GM12878 (cell line): ENCODE results near the gene DBI. TPM values are rescaled to one million over a fixed set of nuclear protein-coding genes. Genes with fewer than 3 reads are reported as not detected.
A peak's percentile ranks its signal among the peaks of the same experiment; 100 is the strongest.

Source experiments
- ATAC-seq: fragments of 200-7000 bp; cut with Tn5 transposase; 3 replicates; pipeline ENCODE4 v1.9.1; 2020; ENCODE audit warnings: mild to moderate bottlenecking, moderate library complexity
- BruUV-seq: library from RNA; stranded (reverse); fragments of 400-500 nt; replicated peaks from 2 replicates; lab custom pipeline; 2021; lab: Mats Ljungman, UMichigan
- CTCF ChIA-PET: fragments of 300-600 bp; sonication (Branson Sonifier 250); formaldehyde crosslinking; extraction: SDS; loops from one replicate; lab custom pipeline; 2021; ENCODE audit warnings: inconsistent platforms; lab: Yijun Ruan, JAX
- POLR2A ChIA-PET: fragments of 350-600 bp; formaldehyde crosslinking; extraction: SDS; loops from one replicate; lab custom pipeline; 2021; ENCODE audit warnings: inconsistent platforms; lab: Charles Lee
- RAD21 ChIA-PET: fragments of 300-600 bp; sonication (Branson Sonifier 250); formaldehyde crosslinking; loops from one replicate; lab custom pipeline; 2023; ENCODE audit warnings: antibody characterized with exemption; ENCODE audit not compliant: unreplicated experiment; lab: Charles Lee
- SMC1A ChIA-PET: fragments of 300-600 bp; sonication (Branson Sonifier 250); formaldehyde crosslinking; loops from one replicate; lab custom pipeline; 2023; ENCODE audit not compliant: unreplicated experiment, uncharacterized antibody; lab: Charles Lee
- DNase-seq: peaks from one replicate; pipeline ENCODE4 v3.0.0-alpha.2; 2011; ENCODE audit warnings: low read depth, low spot score
- FAIRE-seq: peaks from 3 replicates; lab custom pipeline; 2011; peaks lifted over from hg19 to GRCh38; lab: Jason Lieb, UNC
- H2AFZ ChIP-seq: 2 replicates; pipeline ENCODE4 v1.6.0; 2011; ENCODE audit warnings: low read depth, low read length, control low read depth; ENCODE audit not compliant: control insufficient read depth
- H3K27ac ChIP-seq: 2 replicates; pipeline ENCODE4 v1.5.1; 2011; ENCODE audit warnings: control low read depth; ENCODE audit not compliant: control insufficient read depth, insufficient read depth
- H3K27me3 ChIP-seq, 2 experiments: replicated peaks in 1 of 2; 2 replicates each; pipeline versions ENCODE4 v1.6.0 to v1.6.1; 2011; ENCODE audit warnings: low read length in 1 of 2; ENCODE audit not compliant: control insufficient read depth in 2 of 2, insufficient read depth in 2 of 2
- H3K36me3 ChIP-seq, 2 experiments: 2 replicates each; pipeline ENCODE4 v1.5.1; 2011; ENCODE audit warnings: low read length in 1 of 2; ENCODE audit not compliant: control insufficient read depth in 2 of 2, insufficient read depth in 2 of 2
- H3K4me1 ChIP-seq: 2 replicates; pipeline ENCODE4 v1.6.1; 2011; ENCODE audit warnings: mild to moderate bottlenecking, low read length, moderate library complexity, mixed read lengths; ENCODE audit not compliant: control insufficient read depth, insufficient read depth
- H3K4me2 ChIP-seq: 2 replicates; pipeline ENCODE4 v1.6.0; 2011; ENCODE audit warnings: control low read depth; ENCODE audit not compliant: control insufficient read depth, insufficient read depth
- H3K4me3 ChIP-seq: fragments of 200-600 bp; sonication (generic); 2 replicates; pipeline ENCODE4 v1.5.1; 2016
- H3K79me2 ChIP-seq: 2 replicates; pipeline ENCODE4 v1.6.0; 2011; ENCODE audit warnings: low read length; ENCODE audit not compliant: control insufficient read depth, insufficient read depth
- H3K9ac ChIP-seq: 2 replicates; pipeline ENCODE4 v1.8.0; 2011; ENCODE audit warnings: low read length, control low read depth, mixed read lengths; ENCODE audit not compliant: control insufficient read depth, insufficient read depth
- H3K9me3 ChIP-seq: replicated peaks from 3 replicates; pipeline ENCODE4 v1.5.1; 2011; ENCODE audit warnings: mild to moderate bottlenecking, low read length; ENCODE audit not compliant: control insufficient read depth, insufficient read depth
- H4K20me1 ChIP-seq: 2 replicates; pipeline ENCODE4 v1.6.0; 2011; ENCODE audit not compliant: control insufficient read depth, insufficient read depth
- CEBPZ ChIP-seq: fragments of 150-350 bp; IDR thresholded peaks from 2 replicates; pipeline ENCODE4 v1.6.1; 2016; ENCODE audit warnings: low read depth, low read length
- EP300 ChIP-seq, 2 experiments: fragments of 150-350 bp in 1 of 2; IDR thresholded peaks; 2 replicates each; pipeline ENCODE4 v1.6.1; 2011 to 2012; ENCODE audit warnings: low read depth in 2 of 2, low read length in 2 of 2, borderline replicate concordance in 1 of 2, improper control_type of control experiment in 1 of 2, inconsistent platforms in 1 of 2; ENCODE audit not compliant: control insufficient read depth in 1 of 2
- FOXM1 ChIP-seq: IDR thresholded peaks from 2 replicates; pipeline ENCODE4 v1.6.1; 2012; ENCODE audit warnings: low read depth, mild to moderate bottlenecking, inconsistent platforms, low read length, moderate library complexity
- KAT2A ChIP-seq: conservative IDR thresholded peaks from 2 replicates; pipeline ENCODE4 v1.6.1; 2011; ENCODE audit warnings: low read depth, low read length; ENCODE audit not compliant: control insufficient read depth
- LARP7 ChIP-seq: fragments of 450-650 bp; IDR thresholded peaks from 2 replicates; pipeline ENCODE4 v1.6.1; 2017; ENCODE audit warnings: mild to moderate bottlenecking
- PAX8 ChIP-seq: fragments of 450-650 bp; IDR thresholded peaks from 2 replicates; pipeline ENCODE4 v1.6.1; 2017; ENCODE audit warnings: mild to moderate bottlenecking, moderate library complexity
- POLR2AphosphoS5 ChIP-seq: IDR thresholded peaks from 2 replicates; pipeline ENCODE4 v1.6.1; 2011; ENCODE audit warnings: mild to moderate bottlenecking, low read length, inconsistent platforms
- SIN3A ChIP-seq: IDR thresholded peaks from 2 replicates; pipeline ENCODE4 v1.6.1; 2012; ENCODE audit warnings: low read depth, low read length, improper control_type of control experiment
- SMAD5 ChIP-seq: IDR thresholded peaks from 2 replicates; pipeline ENCODE4 v1.6.1; 2016; ENCODE audit warnings: antibody characterized with exemption, low read depth
- SREBF2 ChIP-seq: IDR thresholded peaks from 2 replicates; pipeline ENCODE4 v1.6.1; 2012; ENCODE audit warnings: mild to moderate bottlenecking, low read length
- TARDBP ChIP-seq: IDR thresholded peaks from 2 replicates; pipeline ENCODE4 v1.6.1; 2016; ENCODE audit warnings: borderline replicate concordance
- ZNF24 ChIP-seq: fragments of 450-650 bp; IDR thresholded peaks from 2 replicates; pipeline ENCODE4 v1.6.1; 2017; ENCODE audit warnings: antibody characterized with exemption, mild to moderate bottlenecking
- WGBS: methylation state at CpG from one replicate; pipeline ENCODE4 v1.1.6; 2016; ENCODE audit warnings: low lambda C conversion rate; ENCODE audit not compliant: insufficient replicate concordance, insufficient coverage; ENCODE audit errors: missing lambda C conversion rate; 5-methylcytosine and 5-hydroxymethylcytosine counted together
- in situ Hi-C: fragments of 300-500 bp; cut with MboI; formaldehyde crosslinking; loops from 9 replicates; pipeline ENCODE4 v1.14.3; 2018; ENCODE audit warnings: mixed read lengths
- intact Hi-C: fragments of 100-400 bp; cut with micrococcal nuclease; formaldehyde crosslinking; loops from one replicate; pipeline ENCODE4 v1.14.2; 2022; ENCODE audit not compliant: unreplicated experiment
- polyA plus RNA-seq, 11 experiments: library from polyadenylated mRNA; depleted of rRNA in 4 of 11; unstranded in 6 of 11; stranded (reverse) in 5 of 11; fragments of >200 nt; fragmentation: Nextera tagmentation in 4 of 11; fragmentation: Illumina TruSeq in 1 of 11; extraction: Ambion mirVana in 4 of 11; extraction: Trizol in 1 of 11; gene quantifications; 1 replicate in 1 of 11; 2 replicates in 10 of 11; pipeline versions ENCODE4 v1.2.1 to v1.2.3, GENCODE V29; 2011 to 2016; ENCODE audit warnings: inconsistent platforms in 2 of 11, missing spikeins in 2 of 11, low read depth in 1 of 11
- total RNA-seq, 4 experiments: library from RNA; depleted of rRNA in 3 of 4; stranded (reverse); fragments of >200 nt in 3 of 4; fragmentation: Illumina TruSeq in 1 of 4; extraction: Trizol in 1 of 4; gene quantifications; 2 replicates each; pipeline versions ENCODE4 v1.2.1 to v1.2.3, GENCODE V29; 2013 to 2021
- TF ChIP-seq, protein P1 (sequence below): fragments of 450-650 bp; conservative IDR thresholded peaks from 2 replicates; pipeline ENCODE4 v1.6.1; 2017; ENCODE audit warnings: mild to moderate bottlenecking, moderate library complexity
- TF ChIP-seq, protein P2 (sequence below): IDR thresholded peaks from 2 replicates; pipeline ENCODE4 v1.6.1; 2012; ENCODE audit warnings: low read depth, low read length, improper control_type of control experiment

DBI gene
- total and polyA plus RNA-seq, 10 of the 15 experiments (the other 5 are each of a cell fraction or from before 2014, with no cell fraction given) = 248 to 2,567 (median 943) TPM

- in situ Hi-C loops = no loop called here
- Histone ChIP-seq H3K9me3 (no peaks in the 10 kb centered on the region; the same call in 2 of the 3 replicates), H3K36me3 (peaks cover 20 to 38% of the 10 kb centered on the region in 2 experiments), H3K4me1 (peaks cover 12% of the 10 kb centered on the region), H4K20me1 (peaks cover 6% of the 10 kb centered on the region; the same call in 1 of the 2 replicates), H3K9ac (no peak overlapping the region), H2AFZ (no peak overlapping the region), H3K79me2 (peaks cover 18% of the 10 kb centered on the region), H3K27ac (no peak overlapping the region), H3K4me2 (no peak overlapping the region), H3K27me3 (no peaks in the 10 kb centered on the region), H3K4me3 (no peak overlapping the region)
- ATAC-seq (peak; percentile 22), FAIRE-seq (no peak), DNase-seq (no peak)
- intact Hi-C loops = no loop called here
- ChIA-PET POLR2A (no interaction called here), SMC1A (interaction anchor here (1.2 kb wide), 2 partner anchors 8 to 11 kb away, joined by 3 read pairs; no protein-coding TSS in a partner anchor), RAD21 (no interaction called here), CTCF (interaction anchor here (0.7 kb wide), 1 partner anchor 11 kb away, joined by 3 read pairs; no protein-coding TSS in a partner anchor)
- no TSS peak for BruUV-seq
- WGBS = 83% methylated on average over 7 of the region's 7 CpGs
- TF ChIP-seq TARDBP = no peak
- no peak for TF ChIP-seq KAT2A
- no peak for TF ChIP-seq EP300 (IDR thresholded peaks at IDR 0.05; ENCODE audit: borderline replicate concordance in 1 of 2, control insufficient read depth in 1 of 2, low read depth in 2 of 2, low read length in 2 of 2)
- TF ChIP-seq, protein P1, sequence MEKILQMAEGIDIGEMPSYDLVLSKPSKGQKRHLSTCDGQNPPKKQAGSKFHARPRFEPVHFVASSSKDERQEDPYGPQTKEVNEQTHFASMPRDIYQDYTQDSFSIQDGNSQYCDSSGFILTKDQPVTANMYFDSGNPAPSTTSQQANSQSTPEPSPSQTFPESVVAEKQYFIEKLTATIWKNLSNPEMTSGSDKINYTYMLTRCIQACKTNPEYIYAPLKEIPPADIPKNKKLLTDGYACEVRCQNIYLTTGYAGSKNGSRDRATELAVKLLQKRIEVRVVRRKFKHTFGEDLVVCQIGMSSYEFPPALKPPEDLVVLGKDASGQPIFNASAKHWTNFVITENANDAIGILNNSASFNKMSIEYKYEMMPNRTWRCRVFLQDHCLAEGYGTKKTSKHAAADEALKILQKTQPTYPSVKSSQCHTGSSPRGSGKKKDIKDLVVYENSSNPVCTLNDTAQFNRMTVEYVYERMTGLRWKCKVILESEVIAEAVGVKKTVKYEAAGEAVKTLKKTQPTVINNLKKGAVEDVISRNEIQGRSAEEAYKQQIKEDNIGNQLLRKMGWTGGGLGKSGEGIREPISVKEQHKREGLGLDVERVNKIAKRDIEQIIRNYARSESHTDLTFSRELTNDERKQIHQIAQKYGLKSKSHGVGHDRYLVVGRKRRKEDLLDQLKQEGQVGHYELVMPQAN = no peak
- TF ChIP-seq PAX8 = no peak
- TF ChIP-seq CEBPZ = no peak
- no peak for TF ChIP-seq LARP7
- no peak for TF ChIP-seq SREBF2
- no peak for TF ChIP-seq FOXM1
- peak; percentile 46; the same call in 1 of the 2 replicates for TF ChIP-seq POLR2AphosphoS5
- no peak for TF ChIP-seq SIN3A
- TF ChIP-seq SMAD5 = 0 out of 2 replicates have a peak, but pooled peaks have one; percentile 64
- TF ChIP-seq ZNF24 = no peak
- TF ChIP-seq, protein P2, sequence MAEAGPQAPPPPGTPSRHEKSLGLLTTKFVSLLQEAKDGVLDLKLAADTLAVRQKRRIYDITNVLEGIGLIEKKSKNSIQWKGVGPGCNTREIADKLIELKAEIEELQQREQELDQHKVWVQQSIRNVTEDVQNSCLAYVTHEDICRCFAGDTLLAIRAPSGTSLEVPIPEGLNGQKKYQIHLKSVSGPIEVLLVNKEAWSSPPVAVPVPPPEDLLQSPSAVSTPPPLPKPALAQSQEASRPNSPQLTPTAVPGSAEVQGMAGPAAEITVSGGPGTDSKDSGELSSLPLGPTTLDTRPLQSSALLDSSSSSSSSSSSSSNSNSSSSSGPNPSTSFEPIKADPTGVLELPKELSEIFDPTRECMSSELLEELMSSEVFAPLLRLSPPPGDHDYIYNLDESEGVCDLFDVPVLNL = no peak
These were observed 6.2 kb downstream of the DBI start for GRCh38 chr2:119372778-119373568.
